Stimulated activated CD4-positive, alpha-beta T cell treated with anti-CD3 and anti-CD28 coated beads, Interleukin-4, amount 100 ng/mL, for 4 hours (primary cell): Measurements from ENCODE around the gene CAP1.
A peak's percentile ranks its signal among the peaks of the same experiment; 100 is the strongest.
"Not testable (repeated sequence)": the region's sequence is repeated elsewhere in the genome, so short reads cannot be mapped to it uniquely, and the experiment has no call there.

Source experiments
- DNase-seq, 2 experiments: peaks; one replicate each; pipeline ENCODE4 v3.0.0-alpha.2; 2020

CAP1 gene

DNA sequence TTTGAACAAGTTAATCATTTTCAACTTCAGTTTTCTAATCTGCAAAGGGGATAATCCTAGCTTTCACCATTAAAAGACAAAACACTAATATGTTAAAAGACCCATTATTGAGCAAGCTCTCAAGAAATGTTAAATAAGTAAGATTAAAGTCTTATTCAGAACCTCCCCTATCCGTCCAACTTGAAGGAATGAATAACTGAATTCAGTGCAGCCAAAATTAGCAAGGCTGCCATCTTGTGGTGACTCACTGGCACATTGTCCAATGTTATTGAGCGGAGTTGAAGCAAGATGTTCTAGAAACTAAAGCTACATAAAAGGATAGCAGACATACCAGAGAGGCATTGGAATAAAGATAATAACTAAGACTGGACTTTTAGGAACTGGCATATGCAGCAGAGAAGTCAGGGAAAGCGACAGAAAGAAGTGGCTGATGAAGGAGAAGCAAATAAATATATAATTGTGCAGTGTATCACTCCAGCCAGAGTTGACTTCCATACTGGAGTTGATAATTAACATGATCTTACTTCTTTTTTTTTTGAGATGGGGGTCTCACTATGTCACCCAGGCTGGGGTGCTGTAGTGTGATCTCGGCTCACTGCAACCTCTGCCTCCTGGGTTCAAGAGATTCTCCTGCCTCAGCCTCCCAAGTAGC is 8.2 kb upstream of the CAP1 start:
- peak in 1 of 2 experiments; percentile 41 for DNase-seq

- no peak for DNase-seq
These were observed 5.7 kb upstream of the CAP1 start for GRCh38 chr1:40034869-40035268.

GRCh38 chr1:40036574-40036973 is 4.0 kb upstream of the CAP1 start:
- no peak for DNase-seq

GRCh38 chr1:40037254-40037653 is 3.3 kb upstream of the CAP1 start:
- DNase-seq = not testable (repeated sequence)

DNA sequence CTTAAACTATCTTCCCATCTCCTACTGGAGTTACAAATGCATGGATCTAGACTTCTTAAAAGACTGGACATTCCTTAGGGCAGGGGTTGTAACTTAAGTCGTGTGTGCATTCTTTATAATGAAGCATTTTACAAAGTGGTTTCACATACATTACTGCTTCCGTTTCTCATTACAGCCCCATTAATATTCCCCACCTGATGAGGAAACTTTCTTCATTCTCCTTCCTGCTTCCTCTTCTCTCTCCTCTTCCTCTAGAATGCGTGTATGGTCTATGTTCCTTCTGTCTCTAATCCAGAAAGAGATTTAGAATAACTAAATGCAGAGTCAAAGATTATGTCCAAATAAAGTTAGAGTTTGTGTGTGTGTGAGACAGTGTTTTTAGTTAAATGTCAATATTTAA is 1.8 kb upstream of the CAP1 start:
- DNase-seq = no peak

GRCh38 chr1:40039245-40039756 is 1.2 kb upstream of the CAP1 start:
- no peak for DNase-seq

DNA sequence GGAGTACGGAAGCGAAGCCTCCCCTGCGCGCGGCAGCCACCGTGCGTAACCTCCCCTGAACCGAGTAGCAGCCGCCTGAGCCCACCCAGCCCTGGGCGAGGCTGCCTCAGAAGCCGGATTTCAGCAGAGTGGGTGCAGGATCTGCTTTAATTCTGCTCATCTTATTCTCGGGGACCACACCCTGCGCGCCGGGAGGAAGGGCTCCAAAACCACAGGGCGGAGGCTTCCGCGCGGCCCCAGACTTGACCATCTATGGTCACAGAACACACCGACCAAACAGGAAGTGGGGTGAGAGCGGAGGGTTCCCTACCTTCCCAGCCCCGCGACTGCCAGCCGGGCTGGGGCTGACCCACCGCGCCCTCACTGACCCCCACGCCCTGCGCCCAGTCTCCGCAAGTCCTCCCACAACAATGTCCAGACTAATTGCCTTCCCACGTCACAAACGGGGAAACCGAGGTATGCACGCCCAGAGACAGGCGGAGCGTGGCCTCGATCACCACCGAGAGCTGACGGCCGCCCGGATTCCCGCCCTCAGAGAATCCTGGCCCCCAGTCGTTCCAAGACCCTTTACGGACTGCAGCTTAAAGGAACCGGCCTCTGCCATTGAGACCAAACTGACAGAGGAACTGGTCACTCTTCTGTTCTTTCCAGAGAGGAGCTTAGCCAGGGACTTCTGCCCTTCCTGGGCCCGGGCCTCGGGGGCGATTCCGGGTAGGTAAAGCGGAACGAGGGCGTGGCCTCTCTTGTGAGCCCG is 595 bp upstream of the CAP1 start:
- DNase-seq = peak; percentile 50 to 63

GRCh38 chr1:40041466-40041838 is 923 bp downstream of the CAP1 start:
- no peak for DNase-seq

- no peak for DNase-seq
These were observed 1.8 kb downstream of the CAP1 start for GRCh38 chr1:40042341-40042740.

DNA sequence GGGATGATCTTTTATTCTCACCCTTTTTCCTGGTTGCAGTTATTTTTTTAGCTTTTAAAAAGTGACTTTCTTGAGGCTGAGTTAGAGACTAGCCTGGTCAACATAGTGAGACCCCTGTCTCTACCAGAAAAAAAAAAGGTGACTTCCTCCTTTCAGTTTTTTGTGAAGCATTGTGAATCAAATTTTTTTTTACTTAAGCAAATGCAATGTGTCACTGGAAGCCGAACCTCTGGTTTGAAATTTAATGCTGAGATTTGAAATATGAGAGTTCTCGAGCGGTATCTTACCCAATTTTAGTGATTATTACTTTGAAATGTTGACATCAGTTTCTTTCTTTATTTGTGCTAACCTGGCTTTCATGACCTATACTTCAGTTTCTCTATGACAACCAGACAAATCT is 3.6 kb downstream of the CAP1 start:
- no peak for DNase-seq

DNA sequence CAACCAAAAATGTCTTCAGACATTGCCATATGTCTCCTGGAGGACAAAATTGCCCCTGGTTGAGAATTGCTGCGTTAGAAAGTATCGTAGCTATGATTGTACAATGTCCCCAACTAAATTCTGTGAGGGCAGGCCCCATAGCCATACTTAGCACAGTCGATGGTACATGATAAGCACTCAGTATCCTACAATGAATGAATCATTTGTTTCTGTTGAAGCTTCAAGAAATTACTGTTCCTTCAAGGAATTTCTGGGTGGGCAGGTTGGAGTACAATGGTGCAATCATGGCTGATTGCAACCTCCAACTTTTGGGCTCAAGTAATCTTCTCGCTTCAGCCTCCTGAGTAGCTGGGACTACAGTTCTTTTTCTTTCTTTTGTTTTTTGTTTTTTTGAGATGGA is 4.7 kb downstream of the CAP1 start:
- no peak for DNase-seq

GRCh38 chr1:40045766-40046165 is 5.2 kb downstream of the CAP1 start:
- DNase-seq = no peak

DNA sequence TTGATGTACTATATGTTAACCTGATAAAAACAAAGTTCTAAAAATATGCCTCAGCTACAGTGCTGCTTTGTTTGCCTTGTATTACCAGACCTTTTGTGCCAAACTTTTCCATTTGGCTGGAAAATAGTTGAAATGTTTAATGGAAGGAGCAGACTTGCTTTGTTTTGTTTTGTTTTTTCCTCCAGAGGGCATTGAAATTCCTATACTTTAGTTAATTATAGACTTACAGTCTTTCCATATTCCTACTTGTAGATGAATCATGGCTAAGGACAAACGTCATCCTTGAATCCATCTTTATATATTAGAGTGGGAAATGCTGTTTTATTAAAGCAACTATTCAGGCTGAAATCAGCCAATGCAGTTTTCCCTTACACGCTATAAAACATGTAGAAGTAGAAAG is 6.7 kb downstream of the CAP1 start:
- DNase-seq = no peak

GRCh38 chr1:40047769-40048168 is 7.2 kb downstream of the CAP1 start:
- DNase-seq = no peak

DNA sequence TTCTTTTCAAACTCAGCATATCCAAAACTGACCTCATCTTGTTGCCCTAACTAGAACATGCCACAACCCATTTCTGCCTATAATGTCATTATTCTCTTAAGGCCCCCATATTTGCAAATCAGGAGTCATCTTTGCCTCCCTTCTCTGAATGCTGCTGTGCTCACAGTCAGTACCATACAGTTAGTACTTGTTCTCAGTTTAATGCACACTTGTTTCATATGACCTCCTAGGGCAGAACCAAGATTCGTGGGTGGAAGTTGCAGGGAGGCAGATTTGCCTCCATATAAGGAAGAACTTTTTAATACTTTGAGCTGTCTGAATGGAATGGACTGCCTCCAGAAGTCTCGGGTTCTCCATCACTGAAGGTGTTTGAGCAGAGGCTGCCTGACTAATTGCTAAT is 9.2 kb downstream of the CAP1 start:
- peak in 1 of 2 experiments; percentile 26 for DNase-seq

GRCh38 chr1:40050863-40051262 is 10.3 kb downstream of the CAP1 start:
- DNase-seq = no peak

DNA sequence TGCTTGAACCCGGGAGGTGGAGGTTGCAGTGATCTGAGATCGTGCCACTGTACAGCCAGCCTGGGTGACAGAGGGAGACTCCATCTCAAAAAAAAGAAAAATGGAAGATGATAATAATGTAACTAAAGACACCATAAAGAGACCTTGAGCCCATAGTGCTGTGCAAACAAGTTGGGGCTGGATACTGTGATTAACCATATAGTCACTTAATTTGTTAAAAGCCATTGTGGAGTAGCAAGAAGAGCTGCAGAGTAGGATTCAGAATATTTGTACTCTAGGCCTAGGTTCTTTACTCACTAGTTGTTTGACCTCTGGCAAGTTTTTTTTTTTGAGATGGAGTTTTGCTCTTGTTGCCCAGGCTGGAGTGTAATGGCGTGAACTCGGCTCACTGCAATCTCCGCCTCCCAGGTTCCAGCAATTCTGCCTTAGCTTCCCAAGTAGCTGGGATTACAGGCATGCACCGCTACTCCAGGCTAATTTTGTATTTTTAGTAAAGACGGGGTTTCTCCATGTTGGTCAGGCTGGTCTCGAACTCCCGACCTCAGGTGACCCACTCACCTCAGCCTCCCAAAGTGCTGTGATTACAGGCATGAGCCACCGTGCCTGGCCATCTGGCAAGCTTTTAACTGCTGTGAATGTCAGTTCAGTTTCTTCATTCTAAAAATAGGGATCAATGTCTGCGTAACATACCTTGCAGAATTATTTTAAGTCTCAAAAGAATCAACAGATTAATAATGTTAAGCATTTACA is 12.8 kb downstream of the CAP1 start:
- no peak for DNase-seq

- DNase-seq = no peak
These were observed 16.2 kb downstream of the CAP1 start for GRCh38 chr1:40056519-40057309.

DNA sequence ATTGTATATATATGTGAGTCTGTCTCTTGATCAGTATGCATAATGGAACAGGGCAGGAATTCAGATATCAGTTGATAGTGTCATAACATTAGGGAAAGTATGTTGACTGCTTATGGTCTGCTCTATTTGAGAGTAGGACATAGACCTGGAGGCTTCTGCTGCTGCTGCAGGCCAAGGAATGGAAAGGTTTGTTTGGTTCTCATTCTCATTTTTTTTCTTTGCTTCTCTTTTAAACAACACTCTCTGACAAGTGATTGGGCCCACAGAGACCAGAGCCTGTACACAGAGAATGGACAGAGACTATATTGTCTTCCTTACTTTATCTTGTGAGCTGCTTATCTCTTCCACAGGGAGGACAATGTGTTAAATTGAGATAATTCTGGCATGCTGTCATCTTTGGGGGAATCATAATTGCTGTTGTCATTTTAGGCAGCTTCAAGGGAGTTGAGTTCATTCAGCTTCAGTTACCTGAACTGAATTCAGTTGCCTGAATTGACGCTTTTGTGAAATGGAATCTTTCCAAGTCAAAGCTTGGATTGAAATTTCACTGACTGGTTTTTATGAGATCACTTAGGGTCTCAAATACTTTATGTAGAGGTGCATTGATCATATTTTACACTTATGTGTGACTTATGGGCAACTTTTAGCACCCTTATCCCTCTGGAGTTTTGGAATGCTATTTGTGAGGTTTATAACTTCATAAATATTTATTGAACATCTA is 16.9 kb downstream of the CAP1 start:
- DNase-seq = no peak

- no peak for DNase-seq
These were observed 17.5 kb downstream of the CAP1 start for GRCh38 chr1:40058097-40058452.

DNA sequence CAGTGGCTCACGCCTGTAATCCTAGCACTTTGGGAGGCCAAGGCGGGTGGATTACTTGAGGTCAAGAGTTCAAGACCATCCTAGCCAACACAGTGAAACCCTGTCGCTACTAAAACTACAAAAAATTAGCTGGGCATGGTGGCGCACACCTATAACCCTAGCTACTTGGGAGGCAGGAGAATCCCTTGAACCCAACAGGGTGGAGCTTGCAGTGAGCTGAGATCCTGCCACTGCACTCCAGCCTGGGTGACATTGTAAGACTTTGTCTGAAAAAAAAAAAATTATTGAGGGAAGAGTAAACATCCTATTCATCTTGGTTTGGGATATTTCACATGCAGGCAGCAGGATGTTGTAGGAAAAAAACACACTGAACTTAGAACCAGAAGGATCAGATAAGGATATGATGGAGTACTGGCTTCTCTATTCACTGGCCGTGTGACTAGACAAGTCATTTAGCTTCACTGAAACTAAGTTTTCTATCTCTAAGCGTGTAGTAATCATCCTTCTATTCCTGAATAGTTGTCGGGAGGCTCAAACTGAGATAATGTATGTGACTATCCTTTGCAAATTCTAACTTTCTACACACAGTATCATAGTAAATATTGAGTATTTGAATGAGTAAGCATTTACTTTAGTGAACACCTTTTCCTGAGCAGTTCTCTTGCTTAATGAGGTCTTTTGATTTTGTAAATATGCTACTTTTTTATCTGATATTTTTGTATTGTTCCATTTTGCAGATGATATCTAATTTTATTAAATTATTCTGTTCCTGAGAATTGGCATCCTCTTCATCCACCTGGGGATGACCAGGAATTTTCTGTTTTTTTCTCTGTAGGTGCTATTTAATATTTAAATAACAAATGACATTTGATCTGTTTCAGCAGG is 18.2 kb downstream of the CAP1 start:
- DNase-seq = no peak
